OCI-LY3 (cell line): Measurements from ENCODE around the gene SNCAIP.

Experiments used
- CTCF ChIP-seq: fragments of 200-600, 300-600 bp; sonication (generic); IDR thresholded peaks from 2 replicates; pipeline ENCODE4 v1.5.1; 2014; ENCODE audit warnings: antibody characterized with exemption, low read length, low read depth
- EZH2phosphoT487 ChIP-seq: fragments of 200-600 bp; shearing (Covaris generic); IDR thresholded peaks from 2 replicates; pipeline ENCODE4 v1.6.1; 2018; ENCODE audit warnings: antibody characterized with exemption, mixed run types, low read depth

DNA sequence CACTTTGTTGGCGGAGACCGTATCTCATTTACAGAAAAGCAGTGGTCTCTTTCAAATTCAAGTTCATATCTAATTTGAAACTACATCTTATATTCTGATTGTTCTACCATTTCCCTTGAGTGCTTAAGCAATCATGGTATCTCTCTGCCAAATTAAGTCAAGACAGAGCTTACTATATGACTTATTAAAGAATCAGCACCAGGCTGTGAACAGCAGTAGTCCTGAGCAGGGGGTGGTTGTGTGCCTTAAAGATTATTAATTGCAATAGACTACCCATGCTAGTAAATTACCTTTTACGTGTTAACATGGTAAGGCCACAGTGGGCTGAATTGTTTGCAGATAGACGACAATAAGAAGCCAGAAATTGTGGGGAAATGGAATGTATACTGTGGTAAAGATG lies 21.5 kb downstream of the SNCAIP start:
- no peak for TF ChIP-seq CTCF
- TF ChIP-seq EZH2phosphoT487 = no peak
